Measurements from ENCODE around the gene MAPK8.

MAPK8 gene

GRCh38 chr10:48475943-48476278, 169.4 kb downstream of the MAPK8 start:
- no peak overlapping the region for H3K4me3 ChIP-seq (ENCODE audit: low read depth, low read length)
- peaks cover 4% of the 10 kb centered on the region; the same call in 1 of the 2 replicates for H3K4me1 ChIP-seq (ENCODE audit: control insufficient read depth, insufficient read depth, low read length)
- ChIA-PET POLR2A (no interaction called here), CTCF (interaction anchor here (0.6 kb wide), 1 partner anchor 1930 kb away, joined by 3 read pairs; no protein-coding TSS in a partner anchor)
- H3K36me3 ChIP-seq (ENCODE audit: control insufficient read depth in 2 of 2, insufficient read depth in 1 of 2, low read length in 2 of 2): no peaks in the 10 kb centered on the region
- H3K9me3 ChIP-seq (ENCODE audit: control insufficient read depth, insufficient read depth, low read depth, low read length): no peaks in the 10 kb centered on the region
- peak overlapping the region; percentile 38; the same call in 1 of the 2 replicates for H3K27ac ChIP-seq (ENCODE audit: extremely low read depth, low read depth, low read length)
- TF ChIP-seq CTCF (tag by site-specific recombination; IDR thresholded peaks at IDR 0.05) (no peak), ZNF658 (tag by site-specific recombination; IDR thresholded peaks at IDR 0.05) (no peak), ZNF37A (tag by site-specific recombination; IDR thresholded peaks at IDR 0.05) (no peak), OVOL3 (tag by site-specific recombination; IDR thresholded peaks at IDR 0.05) (no peak), ATF2 (tag by site-specific recombination; IDR thresholded peaks at IDR 0.05; ENCODE audit: low read depth) (no peak), ZNF175 (tag by site-specific recombination; IDR thresholded peaks at IDR 0.05) (no peak), ZNF449 (tag by site-specific recombination; IDR thresholded peaks at IDR 0.05) (no peak), ZFP69B (tag by site-specific recombination; IDR thresholded peaks at IDR 0.05) (no peak), ZBTB21 (tag by site-specific recombination; IDR thresholded peaks at IDR 0.05) (no peak), ZNF423 (tag by site-specific recombination; IDR thresholded peaks at IDR 0.05) (no peak), ZNF148 (tag by site-specific recombination; IDR thresholded peaks at IDR 0.05; ENCODE audit: borderline replicate concordance) (no peak), ZBTB7A (tag by site-specific recombination; IDR thresholded peaks at IDR 0.05; ENCODE audit: low read depth) (no peak), PRDM10 (tag by site-specific recombination; IDR thresholded peaks at IDR 0.05) (no peak), GLI2 (tag by site-specific recombination; IDR thresholded peaks at IDR 0.05; ENCODE audit: borderline replicate concordance, low read depth) (no peak)

Measured in HEK293 (cell line).